Tongue (tissue), 2 donors: ENCODE data around the gene ARL8A. TPM values are rescaled to one million over a fixed set of nuclear protein-coding genes. Genes with fewer than 3 reads are reported as not detected.

ENCODE experiments used
- small RNA-seq: library from RNA; depleted of rRNA; stranded (forward); fragments of <200 nt; gene quantifications from one replicate; pipeline ENCODE3, GENCODE V24; 2014; ENCODE audit warnings: low replicate concordance
- total RNA-seq: library from RNA; depleted of rRNA; stranded (reverse); fragments of >200 nt; gene quantifications from one replicate; pipeline ENCODE4 v1.2.3, GENCODE V29; 2014

The ARL8A gene
- total RNA-seq, 1 donor from 2014 or later, result 29.8 TPM

Small RNA genes lying within 50 kb of the gene (small RNA-seq; reads per million reads assigned to genes)
- not detected for gene CRIP1P3

Other genes starting within 250 kb of the ARL8A start
- gene LMOD1, start 198.2 kb downstream of the ARL8A start, total RNA-seq, result 6.1 TPM
- gene TIMM17A, start 189.2 kb downstream of the ARL8A start, total RNA-seq, result 33.1 TPM
- 28.6 TPM for gene RNPEP, start 162.1 kb downstream of the ARL8A start, total RNA-seq
- gene ELF3, start 134.2 kb downstream of the ARL8A start, total RNA-seq, result 122 TPM
- 0.41 TPM for gene GPR37L1, start 21.8 kb downstream of the ARL8A start, total RNA-seq
- 1.5 TPM for gene PTPN7, start 15.9 kb upstream of the ARL8A start, total RNA-seq
- gene LGR6, start 49.1 kb upstream of the ARL8A start, total RNA-seq, result 4.7 TPM
- 12.6 TPM for gene UBE2T, start 197.2 kb upstream of the ARL8A start, total RNA-seq
- 203 TPM for gene PPP1R12B, start 204.0 kb upstream of the ARL8A start, total RNA-seq